Stimulated activated CD4-positive, alpha-beta T cell treated with anti-CD3 and anti-CD28 coated beads, TNF-alpha, amount 100 ng/mL, for 24 hours (primary cell): ENCODE data around the gene PCDHGA9.
"Not testable (repeated sequence)": the region's sequence is repeated elsewhere in the genome, so short reads cannot be mapped to it uniquely, and the experiment has no call there.

Experiments used
- DNase-seq, 3 experiments: peaks; one replicate each; pipeline ENCODE4 v3.0.0-alpha.2; 2020; ENCODE audit warnings: low read depth in 3 of 3

PCDHGA9 gene

GRCh38 chr5:141383345-141383744 is 19.2 kb upstream of the PCDHGA9 start:
- no peak for DNase-seq

- DNase-seq, result no peak
Observed at GRCh38 chr5:141384471-141385267, 17.9 kb upstream of the PCDHGA9 start.

- DNase-seq, result peak in 1 of 3 experiments; percentile 24
Observed at GRCh38 chr5:141387557-141388311, 14.8 kb upstream of the PCDHGA9 start, which contains the start of gene PCDHGB4. Gene PCDHGB4 (plus strand): TSS chr5:141387698. CDS start chr5:141387885, 187 bp downstream.

- no peak for DNase-seq
Observed at GRCh38 chr5:141388661-141389060, 13.9 kb upstream of the PCDHGA9 start.

GRCh38 chr5:141389153-141390042 is 13.2 kb upstream of the PCDHGA9 start:
- DNase-seq, result no peak

- no peak for DNase-seq
Observed at GRCh38 chr5:141392429-141393198, 10.0 kb upstream of the PCDHGA9 start, which contains the start of gene PCDHGA8. Gene PCDHGA8 (plus strand): TSS chr5:141392633. CDS start chr5:141392814, 181 bp downstream.

GRCh38 chr5:141393267-141393666 is 9.3 kb upstream of the PCDHGA9 start:
- no peak for DNase-seq

- not testable (repeated sequence) for DNase-seq
Observed at GRCh38 chr5:141394401-141395187, 8.0 kb upstream of the PCDHGA9 start.

GRCh38 chr5:141397756-141398551 is 4.6 kb upstream of the PCDHGA9 start, which contains the start of gene PCDHGB5:
Gene PCDHGB5 (plus strand): TSS chr5:141397947. CDS start chr5:141398128, 181 bp downstream.
- peak in 1 of 3 experiments; percentile 44 for DNase-seq

GRCh38 chr5:141398608-141399007 is 4.0 kb upstream of the PCDHGA9 start:
- DNase-seq, result no peak

GRCh38 chr5:141399555-141400258 is 2.9 kb upstream of the PCDHGA9 start:
- DNase-seq, result no peak

- DNase-seq, result no peak
Observed at GRCh38 chr5:141403387-141403786, 809 bp downstream of the PCDHGA9 start.

- DNase-seq, result peak in 1 of 3 experiments; percentile 39
Observed at GRCh38 chr5:141407790-141408505, 5.4 kb downstream of the PCDHGA9 start, which contains the start of gene PCDHGB6. Gene PCDHGB6 (plus strand): TSS chr5:141408021. CDS start chr5:141408203, 182 bp downstream.

GRCh38 chr5:141409598-141410306 is 7.2 kb downstream of the PCDHGA9 start:
- DNase-seq, result no peak

- DNase-seq, result no peak
Observed at GRCh38 chr5:141411575-141411974, 9.0 kb downstream of the PCDHGA9 start.

- peak in 2 of 3 experiments; percentile 32 to 49 for DNase-seq
Observed at GRCh38 chr5:141412854-141413539, 10.4 kb downstream of the PCDHGA9 start, which contains the start of gene PCDHGA10. Gene PCDHGA10 (plus strand): TSS chr5:141412987. CDS start chr5:141413176, 189 bp downstream.
